ENCODE data around the gene KLF14.

DNA sequence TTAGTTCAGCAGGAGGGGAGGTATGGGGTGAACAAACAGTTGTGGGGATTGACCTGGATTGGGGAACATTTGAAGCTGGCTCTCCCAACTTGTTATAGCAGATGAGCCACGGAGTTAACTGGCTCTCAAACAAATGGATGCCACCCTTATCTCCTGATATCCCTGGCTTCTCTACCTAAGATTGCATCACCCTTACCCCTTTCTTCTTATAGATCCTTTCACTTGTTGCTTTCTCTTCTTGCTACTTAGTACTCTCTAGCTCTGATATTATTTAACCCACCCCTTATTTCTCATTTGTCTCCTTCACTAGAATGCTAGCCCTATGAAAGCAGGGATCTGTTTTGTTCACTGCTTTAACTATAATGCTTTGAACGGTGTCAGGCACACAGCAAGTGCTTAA, 22.3 kb upstream of the KLF14 start:
- TF ChIP-seq, protein P1, sequence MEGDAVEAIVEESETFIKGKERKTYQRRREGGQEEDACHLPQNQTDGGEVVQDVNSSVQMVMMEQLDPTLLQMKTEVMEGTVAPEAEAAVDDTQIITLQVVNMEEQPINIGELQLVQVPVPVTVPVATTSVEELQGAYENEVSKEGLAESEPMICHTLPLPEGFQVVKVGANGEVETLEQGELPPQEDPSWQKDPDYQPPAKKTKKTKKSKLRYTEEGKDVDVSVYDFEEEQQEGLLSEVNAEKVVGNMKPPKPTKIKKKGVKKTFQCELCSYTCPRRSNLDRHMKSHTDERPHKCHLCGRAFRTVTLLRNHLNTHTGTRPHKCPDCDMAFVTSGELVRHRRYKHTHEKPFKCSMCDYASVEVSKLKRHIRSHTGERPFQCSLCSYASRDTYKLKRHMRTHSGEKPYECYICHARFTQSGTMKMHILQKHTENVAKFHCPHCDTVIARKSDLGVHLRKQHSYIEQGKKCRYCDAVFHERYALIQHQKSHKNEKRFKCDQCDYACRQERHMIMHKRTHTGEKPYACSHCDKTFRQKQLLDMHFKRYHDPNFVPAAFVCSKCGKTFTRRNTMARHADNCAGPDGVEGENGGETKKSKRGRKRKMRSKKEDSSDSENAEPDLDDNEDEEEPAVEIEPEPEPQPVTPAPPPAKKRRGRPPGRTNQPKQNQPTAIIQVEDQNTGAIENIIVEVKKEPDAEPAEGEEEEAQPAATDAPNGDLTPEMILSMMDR (IDR thresholded peaks at IDR 0.05; ENCODE audit: poor library complexity), result no peak
- TF ChIP-seq EZH2 (IDR thresholded peaks at IDR 0.05; ENCODE audit: borderline replicate concordance) (no peak), EZH2phosphoT487 (IDR thresholded peaks at IDR 0.05; ENCODE audit: low read depth, severe bottlenecking, unreplicated experiment) (no peak)
